HCT116 (cell line): ENCODE measurements around the gene CDC42SE2.

ENCODE experiments used
- CBX3 ChIP-seq: IDR thresholded peaks from 2 replicates; pipeline ENCODE4 v1.6.1; 2012; ENCODE audit warnings: low read depth
- CEBPB ChIP-seq: IDR thresholded peaks from 2 replicates; pipeline ENCODE4 v1.6.1; 2012; ENCODE audit warnings: low read depth
- EGR1 ChIP-seq: IDR thresholded peaks from 2 replicates; pipeline ENCODE4 v1.6.1; 2012; ENCODE audit warnings: low read depth
- ELF1 ChIP-seq: IDR thresholded peaks from 2 replicates; pipeline ENCODE4 v1.6.1; 2012; ENCODE audit warnings: low read depth, borderline replicate concordance
- EZH2 ChIP-seq: fragments of 200-600 bp; sonication (generic); IDR thresholded peaks from 2 replicates; pipeline ENCODE4 v1.6.1; 2017; ENCODE audit warnings: antibody characterized with exemption, mixed run types
- EZH2phosphoT487 ChIP-seq: fragments of 200-600 bp; IDR thresholded peaks from 2 replicates; pipeline ENCODE4 v1.6.1; 2018; ENCODE audit warnings: antibody characterized with exemption, borderline replicate concordance
- POLR2A ChIP-seq: IDR thresholded peaks from 2 replicates; pipeline ENCODE4 v1.7.0; 2011; ENCODE audit warnings: borderline replicate concordance; ENCODE audit not compliant: insufficient read depth, insufficient read length; ENCODE audit errors: extremely low read depth
- POLR2AphosphoS5 ChIP-seq: IDR thresholded peaks from 2 replicates; pipeline ENCODE4 v1.6.1; 2011; ENCODE audit warnings: mild to moderate bottlenecking, low read depth, low read length, moderate library complexity
- SP1 ChIP-seq: IDR thresholded peaks from 2 replicates; pipeline ENCODE4 v1.6.1; 2012; ENCODE audit warnings: low read depth
- YY1 ChIP-seq: IDR thresholded peaks from 2 replicates; pipeline ENCODE4 v1.6.1; 2011; ENCODE audit warnings: low read length, low read depth, moderate library complexity, mild to moderate bottlenecking; ENCODE audit not compliant: insufficient replicate concordance; ENCODE audit errors: extremely low read depth
- TF ChIP-seq, protein P1 (sequence below), 3 experiments: fragments of 200-600 bp in 1 of 3; sonication (generic) in 1 of 3; IDR thresholded peaks in 2 of 3; conservative IDR thresholded peaks in 1 of 3; 2 replicates each; pipeline ENCODE4 v1.5.1; 2012 to 2017; ENCODE audit warnings: low read depth in 2 of 3, low read length in 2 of 3, antibody characterized with exemption in 1 of 3, borderline replicate concordance in 1 of 3, control low read depth in 1 of 3, mild to moderate bottlenecking in 1 of 3, mixed read lengths in 1 of 3, mixed run types in 1 of 3, moderate library complexity in 1 of 3; ENCODE audit not compliant: insufficient read depth in 1 of 3
- TF ChIP-seq, protein P2 (sequence below): IDR thresholded peaks from 2 replicates; pipeline ENCODE4 v1.6.1; 2012
- TF ChIP-seq, protein P3 (sequence below): IDR thresholded peaks from 2 replicates; pipeline ENCODE4 v1.6.1; 2012; ENCODE audit warnings: low read depth
- TF ChIP-seq, protein P4 (sequence below): IDR thresholded peaks from 2 replicates; pipeline ENCODE4 v1.6.1; 2012

DNA sequence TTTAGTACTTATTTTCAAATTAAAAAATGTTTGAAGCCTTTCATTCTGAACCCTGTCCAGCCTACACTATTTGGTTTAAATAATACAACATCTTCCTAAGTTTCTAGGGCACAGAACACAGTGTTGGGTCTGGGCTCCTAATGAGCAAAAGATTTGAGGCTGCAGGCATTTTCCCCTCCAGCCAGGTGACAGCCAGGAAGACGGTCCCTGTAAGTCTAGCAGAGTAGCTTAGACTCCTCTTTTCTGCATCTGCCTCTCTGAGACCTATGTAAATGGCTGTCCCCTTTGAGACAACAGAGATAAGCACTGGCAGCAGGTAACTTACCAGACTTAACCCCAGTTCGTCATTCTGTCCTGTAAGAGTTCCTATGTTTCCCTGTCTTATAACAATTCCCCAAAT lies 141.8 kb downstream of the CDC42SE2 start:
- TF ChIP-seq, protein P1, sequence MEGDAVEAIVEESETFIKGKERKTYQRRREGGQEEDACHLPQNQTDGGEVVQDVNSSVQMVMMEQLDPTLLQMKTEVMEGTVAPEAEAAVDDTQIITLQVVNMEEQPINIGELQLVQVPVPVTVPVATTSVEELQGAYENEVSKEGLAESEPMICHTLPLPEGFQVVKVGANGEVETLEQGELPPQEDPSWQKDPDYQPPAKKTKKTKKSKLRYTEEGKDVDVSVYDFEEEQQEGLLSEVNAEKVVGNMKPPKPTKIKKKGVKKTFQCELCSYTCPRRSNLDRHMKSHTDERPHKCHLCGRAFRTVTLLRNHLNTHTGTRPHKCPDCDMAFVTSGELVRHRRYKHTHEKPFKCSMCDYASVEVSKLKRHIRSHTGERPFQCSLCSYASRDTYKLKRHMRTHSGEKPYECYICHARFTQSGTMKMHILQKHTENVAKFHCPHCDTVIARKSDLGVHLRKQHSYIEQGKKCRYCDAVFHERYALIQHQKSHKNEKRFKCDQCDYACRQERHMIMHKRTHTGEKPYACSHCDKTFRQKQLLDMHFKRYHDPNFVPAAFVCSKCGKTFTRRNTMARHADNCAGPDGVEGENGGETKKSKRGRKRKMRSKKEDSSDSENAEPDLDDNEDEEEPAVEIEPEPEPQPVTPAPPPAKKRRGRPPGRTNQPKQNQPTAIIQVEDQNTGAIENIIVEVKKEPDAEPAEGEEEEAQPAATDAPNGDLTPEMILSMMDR (IDR thresholded peaks at IDR 0.05 in 2 of 3, conservative IDR thresholded peaks at IDR 0.05 in 1 of 3; ENCODE audit: borderline replicate concordance in 1 of 3, insufficient read depth in 1 of 3, low read depth in 2 of 3, low read length in 2 of 3): no peak
- TF ChIP-seq, protein P2, sequence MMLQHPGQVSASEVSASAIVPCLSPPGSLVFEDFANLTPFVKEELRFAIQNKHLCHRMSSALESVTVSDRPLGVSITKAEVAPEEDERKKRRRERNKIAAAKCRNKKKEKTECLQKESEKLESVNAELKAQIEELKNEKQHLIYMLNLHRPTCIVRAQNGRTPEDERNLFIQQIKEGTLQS: no peak
- no peak for TF ChIP-seq POLR2A
- TF ChIP-seq EGR1: no peak
- TF ChIP-seq CEBPB: no peak
- no peak for TF ChIP-seq SP1
- no peak for TF ChIP-seq EZH2phosphoT487
- TF ChIP-seq POLR2AphosphoS5: no peak
- TF ChIP-seq, protein P3, sequence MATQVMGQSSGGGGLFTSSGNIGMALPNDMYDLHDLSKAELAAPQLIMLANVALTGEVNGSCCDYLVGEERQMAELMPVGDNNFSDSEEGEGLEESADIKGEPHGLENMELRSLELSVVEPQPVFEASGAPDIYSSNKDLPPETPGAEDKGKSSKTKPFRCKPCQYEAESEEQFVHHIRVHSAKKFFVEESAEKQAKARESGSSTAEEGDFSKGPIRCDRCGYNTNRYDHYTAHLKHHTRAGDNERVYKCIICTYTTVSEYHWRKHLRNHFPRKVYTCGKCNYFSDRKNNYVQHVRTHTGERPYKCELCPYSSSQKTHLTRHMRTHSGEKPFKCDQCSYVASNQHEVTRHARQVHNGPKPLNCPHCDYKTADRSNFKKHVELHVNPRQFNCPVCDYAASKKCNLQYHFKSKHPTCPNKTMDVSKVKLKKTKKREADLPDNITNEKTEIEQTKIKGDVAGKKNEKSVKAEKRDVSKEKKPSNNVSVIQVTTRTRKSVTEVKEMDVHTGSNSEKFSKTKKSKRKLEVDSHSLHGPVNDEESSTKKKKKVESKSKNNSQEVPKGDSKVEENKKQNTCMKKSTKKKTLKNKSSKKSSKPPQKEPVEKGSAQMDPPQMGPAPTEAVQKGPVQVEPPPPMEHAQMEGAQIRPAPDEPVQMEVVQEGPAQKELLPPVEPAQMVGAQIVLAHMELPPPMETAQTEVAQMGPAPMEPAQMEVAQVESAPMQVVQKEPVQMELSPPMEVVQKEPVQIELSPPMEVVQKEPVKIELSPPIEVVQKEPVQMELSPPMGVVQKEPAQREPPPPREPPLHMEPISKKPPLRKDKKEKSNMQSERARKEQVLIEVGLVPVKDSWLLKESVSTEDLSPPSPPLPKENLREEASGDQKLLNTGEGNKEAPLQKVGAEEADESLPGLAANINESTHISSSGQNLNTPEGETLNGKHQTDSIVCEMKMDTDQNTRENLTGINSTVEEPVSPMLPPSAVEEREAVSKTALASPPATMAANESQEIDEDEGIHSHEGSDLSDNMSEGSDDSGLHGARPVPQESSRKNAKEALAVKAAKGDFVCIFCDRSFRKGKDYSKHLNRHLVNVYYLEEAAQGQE: no peak
- no peak for TF ChIP-seq YY1
- TF ChIP-seq EZH2: no peak
- TF ChIP-seq, protein P4, sequence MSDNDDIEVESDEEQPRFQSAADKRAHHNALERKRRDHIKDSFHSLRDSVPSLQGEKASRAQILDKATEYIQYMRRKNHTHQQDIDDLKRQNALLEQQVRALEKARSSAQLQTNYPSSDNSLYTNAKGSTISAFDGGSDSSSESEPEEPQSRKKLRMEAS: no peak
- no peak for TF ChIP-seq ELF1
- TF ChIP-seq CBX3: no peak
